Keratinocyte (primary cell): ENCODE results near the gene CBX3. TPM values are rescaled to one million over a fixed set of nuclear protein-coding genes. Genes with fewer than 3 reads are reported as not detected.

Experiments
- DNase-seq: peaks from one replicate; pipeline ENCODE4 v3.0.0-alpha.2; 2011; ENCODE audit warnings: low read depth, missing footprints, low spot score
- FAIRE-seq: peaks from 2 replicates; lab custom pipeline; 2011; peaks lifted over from hg19 to GRCh38; lab: Jason Lieb, UNC
- H2AFZ ChIP-seq: 2 replicates; pipeline ENCODE4 v1.6.0; 2012; ENCODE audit warnings: low read length, control low read depth, inconsistent platforms; ENCODE audit not compliant: control insufficient read depth
- H3K27ac ChIP-seq: 2 replicates; pipeline ENCODE4 v1.5.1; 2011; ENCODE audit warnings: low read length; ENCODE audit not compliant: control insufficient read depth, insufficient read depth
- H3K27me3 ChIP-seq: 3 replicates; pipeline ENCODE4 v1.6.0; 2011; ENCODE audit warnings: low read length; ENCODE audit not compliant: control insufficient read depth, insufficient read depth; ENCODE audit errors: extremely low read depth
- H3K36me3 ChIP-seq, 2 experiments: 2 replicates in 1 of 2; 3 replicates in 1 of 2; pipeline ENCODE4 v1.5.1; 2011; ENCODE audit warnings: low read length in 2 of 2, mild to moderate bottlenecking in 1 of 2; ENCODE audit not compliant: control insufficient read depth in 2 of 2, insufficient read depth in 2 of 2; ENCODE audit errors: extremely low read depth in 1 of 2
- H3K4me1 ChIP-seq: 3 replicates; pipeline ENCODE4 v1.5.1; 2011; ENCODE audit warnings: low read length; ENCODE audit not compliant: control insufficient read depth, insufficient read depth; ENCODE audit errors: extremely low read depth
- H3K4me2 ChIP-seq: 3 replicates; pipeline ENCODE4 v1.6.0; 2011; ENCODE audit warnings: low read depth, low read length; ENCODE audit not compliant: control insufficient read depth, insufficient read depth; ENCODE audit errors: extremely low read depth
- H3K4me3 ChIP-seq, 3 experiments: fragments of 200-600 bp in 1 of 3; sonication (generic) in 1 of 3; 2 replicates in 2 of 3; 3 replicates in 1 of 3; pipeline ENCODE4 v1.5.1; 2011 to 2016; ENCODE audit warnings: low read length in 3 of 3, mild to moderate bottlenecking in 3 of 3, control low read depth in 2 of 3, inconsistent platforms in 1 of 3, low read depth in 1 of 3, mixed read lengths in 1 of 3, mixed run types in 1 of 3, moderate library complexity in 1 of 3; ENCODE audit not compliant: control insufficient read depth in 2 of 3, insufficient read depth in 2 of 3; ENCODE audit errors: extremely low read depth in 1 of 3
- H3K79me2 ChIP-seq: 2 replicates; pipeline ENCODE4 v1.6.0; 2012; ENCODE audit warnings: low read length; ENCODE audit not compliant: control insufficient read depth, insufficient read depth
- H3K9ac ChIP-seq: 3 replicates; pipeline ENCODE4 v1.6.0; 2011; ENCODE audit warnings: low read length; ENCODE audit not compliant: control insufficient read depth, insufficient read depth; ENCODE audit errors: extremely low read depth
- H3K9me1 ChIP-seq: 3 replicates; pipeline ENCODE4 v1.6.0; 2011; ENCODE audit warnings: low read length; ENCODE audit not compliant: control insufficient read depth, insufficient read depth; ENCODE audit errors: extremely low read depth
- H3K9me3 ChIP-seq: 2 replicates; pipeline ENCODE4 v1.5.1; 2012; ENCODE audit warnings: low read depth, low read length; ENCODE audit not compliant: control insufficient read depth
- H4K20me1 ChIP-seq: 3 replicates; pipeline ENCODE4 v1.6.0; 2011; ENCODE audit warnings: low read length; ENCODE audit not compliant: control insufficient read depth, insufficient read depth; ENCODE audit errors: extremely low read depth
- CTCF ChIP-seq, 3 experiments: IDR thresholded peaks in 1 of 3; conservative IDR thresholded peaks in 1 of 3; optimal IDR thresholded peaks in 1 of 3; 2 replicates in 2 of 3; 3 replicates in 1 of 3; pipeline versions ENCODE3 to v1.5.1; 2011; ENCODE audit warnings: low read length in 3 of 3, mild to moderate bottlenecking in 3 of 3, moderate library complexity in 2 of 3, control low read depth in 1 of 3, inconsistent platforms in 1 of 3; ENCODE audit not compliant: insufficient read depth in 2 of 3; ENCODE audit errors: extremely low read depth in 1 of 3
- EZH2 ChIP-seq: IDR thresholded peaks from one replicate; pipeline ENCODE4 v1.6.1; 2012; ENCODE audit warnings: inconsistent platforms, mild to moderate bottlenecking, low read length, moderate library complexity
- dilution Hi-C: fragments of 300-500 bp; cut with MboI; formaldehyde crosslinking; loops from one replicate; pipeline ENCODE4 v1.7.0; 2020; ENCODE audit warnings: low sequenced_read_pairs; ENCODE audit not compliant: extremely low pct_ligation_motif_present
- polyA plus RNA-seq, 5 experiments: library from polyadenylated mRNA; depleted of rRNA in 3 of 5; stranded (reverse) in 3 of 5; stranded (forward) in 1 of 5; unstranded in 1 of 5; fragments of >200 nt; gene quantifications; 1 replicate in 1 of 5; 2 replicates in 3 of 5; 3 replicates in 1 of 5; pipeline versions ENCODE4 v1.2.1 to v1.2.3, GENCODE V29; 2011 to 2012; ENCODE audit warnings: missing spikeins in 2 of 5, low read depth in 1 of 5, low replicate concordance in 1 of 5

CBX3 gene
- polyA plus RNA-seq, 1 donor (not counting 4 experiments of a cell fraction or from before 2014, with no cell fraction given) = 161 TPM

GRCh38 chr7:26157520-26158105, 43.9 kb upstream of the CBX3 start:
- DNase-seq (no peak), FAIRE-seq (no peak)
- Histone ChIP-seq H3K9me1 (no peaks in the 10 kb centered on the region), H3K4me3 (no peak overlapping the region), H3K4me2 (peak overlapping the region; percentile 96), H3K36me3 (no peaks in the 10 kb centered on the region), H3K9me3 (no peaks in the 10 kb centered on the region), H3K27me3 (no peaks in the 10 kb centered on the region), H2AFZ (no peak overlapping the region), H4K20me1 (no peaks in the 10 kb centered on the region), H3K9ac (no peak overlapping the region), H3K79me2 (peaks cover 36% of the 10 kb centered on the region), H3K27ac (peak overlapping the region; percentile 98), H3K4me1 (peaks cover 47% of the 10 kb centered on the region)
- TF ChIP-seq CTCF (optimal IDR thresholded peaks at IDR 0.05 in 1 of 3, IDR thresholded peaks at IDR 0.05 in 1 of 3, conservative IDR thresholded peaks at IDR 0.05 in 1 of 3; ENCODE audit: extremely low read depth in 1 of 3, insufficient read depth in 2 of 3, low read length in 3 of 3) = no peak
- no peak for TF ChIP-seq EZH2
- dilution Hi-C loops = loop anchor here (10.0 kb wide), 1 partner anchor 283 kb away; no protein-coding TSS in a partner anchor

- DNase-seq = no peak
Observed at GRCh38 chr7:26159243-26159642, 42.3 kb upstream of the CBX3 start.

More at GRCh38 chr7:26159243-26159642, 42.3 kb upstream of the CBX3 start:
- Histone ChIP-seq H3K4me2 (no peak overlapping the region), H3K4me1 (peaks cover 34% of the 10 kb centered on the region), H3K4me3 (no peak overlapping the region), H2AFZ (no peak overlapping the region), H3K27ac (no peak overlapping the region), H3K27me3 (no peaks in the 10 kb centered on the region), H3K9ac (no peak overlapping the region), H3K9me1 (no peaks in the 10 kb centered on the region), H4K20me1 (no peaks in the 10 kb centered on the region), H3K9me3 (no peaks in the 10 kb centered on the region), H3K79me2 (peaks cover 30% of the 10 kb centered on the region), H3K36me3 (no peaks in the 10 kb centered on the region)
- TF ChIP-seq EZH2 = no peak
- TF ChIP-seq CTCF (optimal IDR thresholded peaks at IDR 0.05 in 1 of 3, IDR thresholded peaks at IDR 0.05 in 1 of 3, conservative IDR thresholded peaks at IDR 0.05 in 1 of 3; ENCODE audit: extremely low read depth in 1 of 3, insufficient read depth in 2 of 3, low read length in 3 of 3) = no peak
- dilution Hi-C loops = loop anchor here (10.0 kb wide), 1 partner anchor 284 kb away; no protein-coding TSS in a partner anchor
- no peak for FAIRE-seq
